Measurements from ENCODE around the gene NLRP1. TPM values are rescaled to one million over a fixed set of nuclear protein-coding genes. Genes with fewer than 3 reads are reported as not detected.

The NLRP1 gene
- total and polyA plus RNA-seq, 2 of the 13 experiments (the other 11 are each of a cell fraction or from before 2014, with no cell fraction given), result 3.4 to 3.7 TPM

DNA sequence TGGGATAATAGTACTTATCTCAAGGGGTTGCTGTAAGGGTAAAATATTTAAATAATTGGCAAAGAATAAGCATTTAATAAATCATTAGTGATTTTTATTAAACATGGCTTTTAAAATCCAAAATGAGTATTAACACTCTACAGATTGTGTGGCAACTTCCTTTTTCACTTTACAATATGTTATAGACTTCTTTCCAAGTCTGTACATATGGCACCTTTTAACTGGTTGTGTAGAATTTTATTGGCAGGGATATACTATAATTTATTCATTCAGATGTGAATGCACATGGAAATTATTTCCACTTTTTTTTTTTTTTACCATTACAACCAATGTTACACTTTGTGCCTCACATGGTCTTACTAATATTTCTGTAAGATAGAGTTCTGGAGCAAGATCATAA is 15.7 kb upstream of the NLRP1 start:
- no peak overlapping the region for H3K4me3 ChIP-seq (replicated peaks in 1 of 3; ENCODE audit: insufficient read depth in 1 of 3, low read depth in 2 of 3, low read length in 3 of 3)
- no TSS peak for BruUV-seq (replicated peaks)
- H3K4me2 ChIP-seq (ENCODE audit: low read depth, low read length), result no peak overlapping the region
- FAIRE-seq, result no peak
- intact Hi-C loops (cut with micrococcal nuclease; ENCODE audit: unreplicated experiment) (no loop called here), in situ Hi-C loops (cut with HindIII; ENCODE audit: extremely low pct_ligation_motif_present, low pct_unique_long_range_greater_than_20kb) (no loop called here)
- DNase-seq (ENCODE audit: low spot score), result no peak
- H3K27ac ChIP-seq (ENCODE audit: extremely low read length, insufficient read depth, low read length), result no peak overlapping the region
- no peaks in the 10 kb centered on the region for H3K79me2 ChIP-seq (ENCODE audit: insufficient read depth, low read length)
- no peak overlapping the region for H3K9ac ChIP-seq (ENCODE audit: insufficient read depth, low read depth, low read length)
- no peak for ATAC-seq
- H3K36me3 ChIP-seq (replicated peaks in 1 of 2; ENCODE audit: control insufficient read depth in 1 of 2, insufficient read depth in 2 of 2, low read length in 2 of 2), result no peaks in the 10 kb centered on the region
- no peaks in the 10 kb centered on the region for H4K20me1 ChIP-seq (ENCODE audit: insufficient read depth, low read length)
- no peak overlapping the region for H2AFZ ChIP-seq (ENCODE audit: low read length)
- H3K9me3 ChIP-seq (ENCODE audit: low read length), result no peaks in the 10 kb centered on the region
- ChIA-PET CTCF (ENCODE audit: low intra/inter-chr PET ratio, low total read pairs) (no interaction called here), POLR2A (no interaction called here)
- peaks cover 1 to 11% of the 10 kb centered on the region in 2 experiments; a peak in 2 of 5 replicates for H3K27me3 ChIP-seq (ENCODE audit: control insufficient read depth in 1 of 2, insufficient read depth in 2 of 2, low read length in 2 of 2)
- H3K4me1 ChIP-seq (ENCODE audit: insufficient read depth, low read length), result no peaks in the 10 kb centered on the region
- TF ChIP-seq ZNF550 (CRISPR knock-in tag; IDR thresholded peaks at IDR 0.05; ENCODE audit: borderline replicate concordance) (no peak), SIN3B (IDR thresholded peaks at IDR 0.05; ENCODE audit: low read length) (no peak), U2AF1 (optimal IDR thresholded peaks at IDR 0.05; ENCODE audit: low read depth, low read length) (no peak), ZNF484 (CRISPR knock-in tag; IDR thresholded peaks at IDR 0.05; ENCODE audit: borderline replicate concordance, low read depth) (no peak), TP53 (CRISPR knock-in tag; conservative IDR thresholded peaks at IDR 0.05) (no peak), ZNF589 (CRISPR knock-in tag; conservative IDR thresholded peaks at IDR 0.05) (no peak), NR2F2 (IDR thresholded peaks at IDR 0.05; ENCODE audit: borderline replicate concordance, low read depth) (no peak), AGO2 (optimal IDR thresholded peaks at IDR 0.05; ENCODE audit: low read depth, low read length) (no peak), NR1H2 (CRISPR knock-in tag; IDR thresholded peaks at IDR 0.05; ENCODE audit: borderline replicate concordance, low read depth) (no peak)
- TF ChIP-seq, protein P1, sequence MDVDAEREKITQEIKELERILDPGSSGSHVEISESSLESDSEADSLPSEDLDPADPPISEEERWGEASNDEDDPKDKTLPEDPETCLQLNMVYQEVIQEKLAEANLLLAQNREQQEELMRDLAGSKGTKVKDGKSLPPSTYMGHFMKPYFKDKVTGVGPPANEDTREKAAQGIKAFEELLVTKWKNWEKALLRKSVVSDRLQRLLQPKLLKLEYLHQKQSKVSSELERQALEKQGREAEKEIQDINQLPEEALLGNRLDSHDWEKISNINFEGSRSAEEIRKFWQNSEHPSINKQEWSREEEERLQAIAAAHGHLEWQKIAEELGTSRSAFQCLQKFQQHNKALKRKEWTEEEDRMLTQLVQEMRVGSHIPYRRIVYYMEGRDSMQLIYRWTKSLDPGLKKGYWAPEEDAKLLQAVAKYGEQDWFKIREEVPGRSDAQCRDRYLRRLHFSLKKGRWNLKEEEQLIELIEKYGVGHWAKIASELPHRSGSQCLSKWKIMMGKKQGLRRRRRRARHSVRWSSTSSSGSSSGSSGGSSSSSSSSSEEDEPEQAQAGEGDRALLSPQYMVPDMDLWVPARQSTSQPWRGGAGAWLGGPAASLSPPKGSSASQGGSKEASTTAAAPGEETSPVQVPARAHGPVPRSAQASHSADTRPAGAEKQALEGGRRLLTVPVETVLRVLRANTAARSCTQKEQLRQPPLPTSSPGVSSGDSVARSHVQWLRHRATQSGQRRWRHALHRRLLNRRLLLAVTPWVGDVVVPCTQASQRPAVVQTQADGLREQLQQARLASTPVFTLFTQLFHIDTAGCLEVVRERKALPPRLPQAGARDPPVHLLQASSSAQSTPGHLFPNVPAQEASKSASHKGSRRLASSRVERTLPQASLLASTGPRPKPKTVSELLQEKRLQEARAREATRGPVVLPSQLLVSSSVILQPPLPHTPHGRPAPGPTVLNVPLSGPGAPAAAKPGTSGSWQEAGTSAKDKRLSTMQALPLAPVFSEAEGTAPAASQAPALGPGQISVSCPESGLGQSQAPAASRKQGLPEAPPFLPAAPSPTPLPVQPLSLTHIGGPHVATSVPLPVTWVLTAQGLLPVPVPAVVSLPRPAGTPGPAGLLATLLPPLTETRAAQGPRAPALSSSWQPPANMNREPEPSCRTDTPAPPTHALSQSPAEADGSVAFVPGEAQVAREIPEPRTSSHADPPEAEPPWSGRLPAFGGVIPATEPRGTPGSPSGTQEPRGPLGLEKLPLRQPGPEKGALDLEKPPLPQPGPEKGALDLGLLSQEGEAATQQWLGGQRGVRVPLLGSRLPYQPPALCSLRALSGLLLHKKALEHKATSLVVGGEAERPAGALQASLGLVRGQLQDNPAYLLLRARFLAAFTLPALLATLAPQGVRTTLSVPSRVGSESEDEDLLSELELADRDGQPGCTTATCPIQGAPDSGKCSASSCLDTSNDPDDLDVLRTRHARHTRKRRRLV (CRISPR knock-in tag; IDR thresholded peaks at IDR 0.05), result no peak
- TF ChIP-seq, protein P2, sequence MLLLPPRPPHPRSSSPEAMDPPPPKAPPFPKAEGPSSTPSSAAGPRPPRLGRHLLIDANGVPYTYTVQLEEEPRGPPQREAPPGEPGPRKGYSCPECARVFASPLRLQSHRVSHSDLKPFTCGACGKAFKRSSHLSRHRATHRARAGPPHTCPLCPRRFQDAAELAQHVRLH (CRISPR knock-in tag; IDR thresholded peaks at IDR 0.05; ENCODE audit: borderline replicate concordance, low read depth), result no peak
- TF ChIP-seq, protein P3, sequence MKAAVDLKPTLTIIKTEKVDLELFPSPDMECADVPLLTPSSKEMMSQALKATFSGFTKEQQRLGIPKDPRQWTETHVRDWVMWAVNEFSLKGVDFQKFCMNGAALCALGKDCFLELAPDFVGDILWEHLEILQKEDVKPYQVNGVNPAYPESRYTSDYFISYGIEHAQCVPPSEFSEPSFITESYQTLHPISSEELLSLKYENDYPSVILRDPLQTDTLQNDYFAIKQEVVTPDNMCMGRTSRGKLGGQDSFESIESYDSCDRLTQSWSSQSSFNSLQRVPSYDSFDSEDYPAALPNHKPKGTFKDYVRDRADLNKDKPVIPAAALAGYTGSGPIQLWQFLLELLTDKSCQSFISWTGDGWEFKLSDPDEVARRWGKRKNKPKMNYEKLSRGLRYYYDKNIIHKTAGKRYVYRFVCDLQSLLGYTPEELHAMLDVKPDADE (CRISPR knock-in tag; IDR thresholded peaks at IDR 0.05), result no peak
- TF ChIP-seq, protein P4, sequence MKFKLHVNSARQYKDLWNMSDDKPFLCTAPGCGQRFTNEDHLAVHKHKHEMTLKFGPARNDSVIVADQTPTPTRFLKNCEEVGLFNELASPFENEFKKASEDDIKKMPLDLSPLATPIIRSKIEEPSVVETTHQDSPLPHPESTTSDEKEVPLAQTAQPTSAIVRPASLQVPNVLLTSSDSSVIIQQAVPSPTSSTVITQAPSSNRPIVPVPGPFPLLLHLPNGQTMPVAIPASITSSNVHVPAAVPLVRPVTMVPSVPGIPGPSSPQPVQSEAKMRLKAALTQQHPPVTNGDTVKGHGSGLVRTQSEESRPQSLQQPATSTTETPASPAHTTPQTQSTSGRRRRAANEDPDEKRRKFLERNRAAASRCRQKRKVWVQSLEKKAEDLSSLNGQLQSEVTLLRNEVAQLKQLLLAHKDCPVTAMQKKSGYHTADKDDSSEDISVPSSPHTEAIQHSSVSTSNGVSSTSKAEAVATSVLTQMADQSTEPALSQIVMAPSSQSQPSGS (CRISPR knock-in tag; IDR thresholded peaks at IDR 0.05), result no peak
- TF ChIP-seq, protein P5, sequence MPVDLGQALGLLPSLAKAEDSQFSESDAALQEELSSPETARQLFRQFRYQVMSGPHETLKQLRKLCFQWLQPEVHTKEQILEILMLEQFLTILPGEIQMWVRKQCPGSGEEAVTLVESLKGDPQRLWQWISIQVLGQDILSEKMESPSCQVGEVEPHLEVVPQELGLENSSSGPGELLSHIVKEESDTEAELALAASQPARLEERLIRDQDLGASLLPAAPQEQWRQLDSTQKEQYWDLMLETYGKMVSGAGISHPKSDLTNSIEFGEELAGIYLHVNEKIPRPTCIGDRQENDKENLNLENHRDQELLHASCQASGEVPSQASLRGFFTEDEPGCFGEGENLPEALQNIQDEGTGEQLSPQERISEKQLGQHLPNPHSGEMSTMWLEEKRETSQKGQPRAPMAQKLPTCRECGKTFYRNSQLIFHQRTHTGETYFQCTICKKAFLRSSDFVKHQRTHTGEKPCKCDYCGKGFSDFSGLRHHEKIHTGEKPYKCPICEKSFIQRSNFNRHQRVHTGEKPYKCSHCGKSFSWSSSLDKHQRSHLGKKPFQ (CRISPR knock-in tag; IDR thresholded peaks at IDR 0.05; ENCODE audit: insufficient replicate concordance), result no peak
- TF ChIP-seq, protein P6, sequence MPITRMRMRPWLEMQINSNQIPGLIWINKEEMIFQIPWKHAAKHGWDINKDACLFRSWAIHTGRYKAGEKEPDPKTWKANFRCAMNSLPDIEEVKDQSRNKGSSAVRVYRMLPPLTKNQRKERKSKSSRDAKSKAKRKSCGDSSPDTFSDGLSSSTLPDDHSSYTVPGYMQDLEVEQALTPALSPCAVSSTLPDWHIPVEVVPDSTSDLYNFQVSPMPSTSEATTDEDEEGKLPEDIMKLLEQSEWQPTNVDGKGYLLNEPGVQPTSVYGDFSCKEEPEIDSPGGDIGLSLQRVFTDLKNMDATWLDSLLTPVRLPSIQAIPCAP (CRISPR knock-in tag; IDR thresholded peaks at IDR 0.05; ENCODE audit: low read depth), result no peak

Data from HepG2 (cell line).